Stimulated activated CD8-positive, alpha-beta memory T cell treated with anti-CD3 and anti-CD28 coated beads, Interleukin-12 subunit alpha, Interleukin-12 subunit beta, amount 100 ng/mL, for 1 hour (primary cell): Measurements from ENCODE around the gene SS18L1.
A peak's percentile ranks its signal among the peaks of the same experiment; 100 is the strongest.

Source experiments
- DNase-seq: peaks from one replicate; pipeline ENCODE4 v3.0.0-alpha.2; 2020; ENCODE audit warnings: low read depth

The SS18L1 gene

DNA sequence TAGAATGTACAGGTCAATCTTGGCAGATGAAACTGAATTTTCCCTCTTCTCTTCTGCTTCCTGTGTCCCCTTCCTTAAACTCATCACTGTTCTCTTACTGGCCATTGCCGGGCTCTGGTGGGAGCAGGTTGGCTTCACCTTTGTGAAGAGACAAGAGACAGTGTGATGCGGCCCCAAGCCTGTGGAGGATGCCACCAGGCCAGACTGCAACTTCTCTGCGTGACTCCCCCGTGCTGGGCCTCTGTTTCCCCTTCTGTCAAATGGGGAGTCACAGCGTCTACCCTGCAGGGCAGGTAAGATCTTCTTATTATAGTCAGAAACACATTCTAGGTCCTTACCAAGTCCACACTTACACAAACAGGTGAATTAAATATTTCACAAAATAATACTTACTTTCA, 23.2 kb upstream of the SS18L1 start:
- no peak for DNase-seq

DNA sequence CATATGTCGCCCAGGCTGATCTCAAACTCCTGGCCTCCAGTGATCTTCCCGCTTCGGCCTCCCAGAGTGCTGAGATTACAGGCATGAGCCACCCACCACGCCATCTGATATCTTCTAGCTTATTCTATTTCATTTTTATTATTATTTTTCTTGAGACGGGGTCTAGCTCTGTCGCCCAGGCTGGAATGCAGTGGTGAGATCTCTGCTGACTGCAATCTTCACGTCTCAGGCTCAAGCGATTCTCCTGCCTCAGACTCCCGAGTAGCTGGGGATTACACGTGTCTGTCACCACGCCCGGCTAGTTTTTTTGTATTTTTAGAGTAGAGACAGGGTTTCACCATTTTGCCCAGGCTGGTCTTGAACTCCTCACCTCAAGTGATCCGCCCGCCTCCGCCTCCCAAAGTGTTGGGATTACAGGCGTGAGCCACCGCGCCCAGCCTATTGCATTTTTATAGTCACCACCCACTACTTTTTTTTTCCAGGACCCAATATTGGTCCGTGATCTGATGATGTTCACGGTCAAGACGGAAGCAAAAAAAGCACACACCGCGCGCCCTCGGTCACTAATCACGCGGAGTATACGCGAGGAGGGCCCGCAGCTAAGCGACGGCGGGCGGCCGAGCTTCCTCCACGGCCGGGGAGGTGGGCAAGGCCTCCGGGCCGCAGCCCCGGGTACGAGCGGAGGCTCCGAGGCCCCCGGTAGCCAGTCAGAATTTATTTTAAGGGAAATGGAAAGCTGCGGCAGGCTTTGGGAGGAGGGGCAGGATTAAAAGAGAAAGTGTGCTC, 22.4 kb upstream of the SS18L1 start:
- no peak for DNase-seq

DNA sequence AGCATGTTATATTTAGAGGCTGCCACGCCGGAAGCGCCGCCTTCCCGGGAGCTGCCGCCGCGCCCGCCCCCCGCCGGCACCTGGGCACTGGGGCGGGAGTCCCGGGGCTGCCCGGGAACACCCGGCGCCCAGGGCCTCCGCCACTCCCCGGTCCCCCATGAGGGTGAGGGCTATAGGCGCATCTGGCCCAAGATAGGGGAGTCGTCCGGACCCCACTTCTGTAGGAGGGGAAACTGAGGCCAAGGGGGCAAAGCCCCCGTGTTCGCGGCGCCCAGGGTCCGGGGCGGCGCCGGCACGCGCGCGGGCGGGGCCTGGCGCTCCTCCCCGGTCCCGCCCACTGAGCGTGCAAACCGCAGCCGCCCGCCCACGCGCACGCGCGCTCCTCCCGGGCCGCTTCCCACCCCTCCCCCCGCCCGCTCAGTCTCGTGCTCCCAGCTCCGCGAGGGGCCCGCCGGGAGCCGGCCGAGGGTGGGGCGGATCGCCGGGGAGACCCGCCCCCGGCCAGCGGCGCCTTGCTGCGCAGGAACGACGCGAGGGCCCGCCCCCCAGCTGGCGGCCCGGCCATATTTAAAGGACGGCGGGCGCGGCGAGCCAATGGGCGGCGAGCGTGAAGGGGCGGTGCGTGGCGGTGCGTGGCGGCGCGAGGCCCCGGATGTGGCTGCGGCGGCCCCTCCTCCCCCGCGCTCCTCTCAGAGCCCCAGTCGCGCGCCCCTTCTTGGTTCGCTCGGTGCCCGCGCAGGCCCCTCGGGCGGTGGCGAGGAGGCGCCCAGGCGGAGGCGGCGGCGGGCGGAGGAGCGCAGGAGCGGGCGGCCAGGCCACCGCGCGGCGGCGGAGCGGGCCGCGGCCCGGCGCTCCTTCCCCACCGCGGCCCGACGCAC, 21.6 kb upstream of the SS18L1 start, which contains the start of gene LSM14B:
Gene LSM14B (plus strand): TSS at position 700 of the 878 bp plus-strand sequence. CDS start 192 bp downstream, outside the sequence.
- DNase-seq: peak; percentile 90

DNA sequence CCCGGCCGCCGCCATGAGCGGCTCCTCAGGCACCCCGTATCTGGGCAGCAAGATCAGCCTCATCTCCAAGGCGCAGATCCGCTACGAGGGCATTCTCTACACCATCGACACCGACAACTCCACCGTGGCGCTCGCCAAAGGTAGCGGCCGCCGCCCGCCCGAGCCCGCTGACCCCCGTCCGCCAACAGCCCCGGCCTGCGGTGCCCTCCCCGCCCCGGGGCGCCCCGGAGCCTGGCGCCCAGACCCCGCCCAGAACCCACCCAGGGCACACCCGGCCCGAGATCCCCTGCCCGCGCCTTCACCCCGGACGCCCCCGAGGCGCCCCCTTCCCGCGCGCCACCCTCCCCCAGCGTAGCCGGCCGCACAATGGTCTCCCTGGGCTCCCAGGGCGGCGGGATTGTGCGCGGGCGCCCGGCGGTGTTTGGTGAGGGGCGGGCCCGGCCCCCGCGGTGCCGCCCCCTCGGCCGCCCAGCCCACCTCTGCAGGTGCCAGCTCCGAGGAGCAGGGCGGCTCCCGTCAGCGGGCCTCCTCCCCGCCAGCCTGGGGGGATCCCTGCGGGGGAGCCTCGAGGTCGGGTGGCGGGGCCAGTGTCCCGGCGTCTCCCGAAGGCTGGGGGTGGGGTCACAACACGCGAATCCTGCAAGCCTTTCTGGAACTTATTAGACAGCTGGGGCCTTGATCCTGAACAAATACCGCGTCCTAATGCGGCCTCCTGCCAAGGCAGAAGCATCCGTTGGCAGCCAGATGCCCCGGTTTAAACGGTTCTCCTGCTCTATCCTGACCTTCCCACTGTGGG, 20.7 kb upstream of the SS18L1 start:
- DNase-seq: no peak

DNA sequence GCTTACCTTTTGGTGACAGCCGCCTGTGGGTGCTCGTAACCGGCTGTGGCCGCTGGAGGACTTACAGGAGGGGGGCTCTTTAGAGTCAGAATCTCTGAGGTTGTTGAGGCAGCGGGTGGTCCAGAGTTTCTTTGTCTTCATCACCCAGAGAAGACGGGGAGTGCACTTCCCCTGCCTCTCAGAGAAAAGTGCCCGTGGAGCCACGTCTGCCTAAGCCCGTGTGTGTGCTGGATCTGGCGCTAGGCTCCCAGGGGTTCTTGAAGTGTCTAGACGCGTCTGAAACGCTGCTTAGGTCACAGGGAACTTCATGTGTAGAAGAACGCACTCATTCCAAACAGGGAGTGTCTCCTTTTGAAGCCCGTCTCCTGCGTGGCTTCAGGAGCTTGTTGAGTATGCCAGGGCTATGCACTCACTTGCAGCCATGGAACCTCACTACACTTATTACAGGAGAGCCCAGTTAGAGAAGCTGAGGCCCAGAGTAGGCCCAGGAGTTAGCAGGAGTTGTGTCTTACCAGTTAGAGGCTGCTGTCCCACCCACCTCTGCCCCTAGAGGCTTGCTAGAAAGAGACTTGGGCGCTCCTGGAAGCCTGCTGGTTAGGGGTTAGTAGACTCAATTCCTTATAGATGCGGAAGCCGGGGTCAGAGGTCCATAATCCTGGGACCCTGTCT, 20.0 kb upstream of the SS18L1 start:
- DNase-seq: no peak

DNA sequence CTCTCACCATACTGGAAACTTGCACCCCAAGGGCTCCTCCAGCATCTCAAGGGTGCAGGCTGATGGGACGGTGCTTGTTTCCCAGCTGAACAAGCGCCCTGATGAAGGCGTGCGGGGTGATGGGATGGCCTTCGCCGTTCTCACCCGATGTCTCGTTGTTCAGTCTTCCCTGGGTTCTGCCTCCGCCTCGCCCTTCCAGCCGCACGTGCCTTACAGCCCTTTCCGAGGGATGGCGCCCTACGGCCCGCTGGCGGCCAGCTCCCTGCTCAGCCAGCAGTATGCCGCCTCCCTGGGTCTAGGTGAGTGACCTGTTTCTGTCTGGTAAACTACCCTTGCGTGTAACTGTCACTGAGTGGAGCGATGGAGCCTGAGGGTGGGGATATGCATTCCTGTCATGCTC, 17.4 kb upstream of the SS18L1 start:
- DNase-seq: no peak

DNA sequence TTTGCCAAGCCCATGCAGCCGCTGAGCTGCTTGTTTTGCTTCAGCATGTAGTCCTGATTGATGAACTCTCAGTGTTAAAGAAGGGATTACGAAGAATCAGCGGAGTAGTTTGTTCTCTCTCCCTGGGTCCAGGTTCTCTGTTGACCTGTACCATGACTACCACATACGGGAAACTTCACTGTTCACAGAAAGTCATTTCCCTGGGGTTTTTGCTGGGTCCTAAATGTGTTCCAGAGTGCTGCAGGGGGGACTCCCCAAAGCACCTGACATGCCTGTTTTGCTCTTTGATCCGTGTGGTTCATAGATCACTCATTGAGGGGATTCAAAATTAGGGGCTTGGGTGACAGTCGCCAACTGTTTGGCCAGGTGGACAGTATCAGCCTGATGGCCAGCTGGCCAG, 15.8 kb upstream of the SS18L1 start:
- no peak for DNase-seq

DNA sequence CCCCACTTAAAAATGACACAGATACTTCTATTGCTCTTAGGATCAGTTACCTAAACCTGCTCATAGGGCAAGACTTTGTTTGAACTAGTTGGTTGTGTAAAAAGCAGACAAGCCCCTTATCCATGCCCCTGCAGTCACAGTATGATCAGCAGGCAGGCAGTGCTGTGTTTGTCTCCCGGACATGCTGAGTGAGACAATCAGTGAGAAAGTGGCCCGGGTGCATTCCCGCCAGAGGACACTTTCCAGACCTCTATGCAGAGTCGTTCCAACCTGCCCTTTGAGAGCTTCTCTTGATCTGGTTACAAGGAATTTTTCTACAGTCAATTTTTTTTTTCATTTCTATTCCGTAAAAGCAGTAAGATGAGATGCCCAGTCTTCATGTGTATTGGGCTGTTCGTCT, 15.1 kb upstream of the SS18L1 start:
- DNase-seq: no peak

DNA sequence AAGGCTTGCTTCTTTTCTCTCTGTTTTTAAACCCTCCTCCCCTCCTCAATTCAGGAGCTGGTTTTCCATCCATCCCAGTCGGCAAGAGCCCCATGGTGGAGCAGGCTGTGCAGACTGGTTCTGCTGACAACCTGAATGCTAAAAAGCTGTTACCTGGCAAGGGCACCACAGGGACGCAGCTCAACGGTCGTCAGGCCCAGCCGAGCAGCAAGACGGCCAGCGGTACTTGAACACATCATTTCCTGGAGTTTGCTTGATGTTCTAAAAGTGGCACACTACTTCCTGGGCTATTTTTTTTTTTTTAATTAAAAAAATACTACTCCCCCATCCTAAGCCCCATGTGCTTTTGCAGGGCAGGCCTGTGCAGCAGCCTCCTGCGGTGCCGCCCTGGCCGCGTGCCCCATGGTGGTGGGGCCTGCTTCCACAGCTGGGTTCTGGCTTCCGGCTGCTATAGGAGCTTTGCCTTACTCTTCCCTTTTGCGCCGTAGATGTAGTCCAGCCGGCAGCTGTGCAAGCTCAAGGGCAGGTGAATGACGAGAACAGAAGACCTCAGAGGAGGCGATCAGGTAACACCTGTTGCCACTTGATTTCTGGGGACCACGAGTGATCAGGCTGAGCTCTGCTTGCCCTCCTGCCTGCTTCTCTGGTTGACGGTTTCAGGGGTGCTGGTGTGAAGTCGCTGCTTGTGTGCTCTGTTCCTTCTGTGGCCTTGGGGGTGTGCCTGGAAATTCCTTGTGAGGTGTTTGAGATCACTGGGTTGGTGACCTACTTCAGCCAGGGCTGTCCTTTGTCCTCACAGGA, 13.6 kb upstream of the SS18L1 start:
- no peak for DNase-seq

DNA sequence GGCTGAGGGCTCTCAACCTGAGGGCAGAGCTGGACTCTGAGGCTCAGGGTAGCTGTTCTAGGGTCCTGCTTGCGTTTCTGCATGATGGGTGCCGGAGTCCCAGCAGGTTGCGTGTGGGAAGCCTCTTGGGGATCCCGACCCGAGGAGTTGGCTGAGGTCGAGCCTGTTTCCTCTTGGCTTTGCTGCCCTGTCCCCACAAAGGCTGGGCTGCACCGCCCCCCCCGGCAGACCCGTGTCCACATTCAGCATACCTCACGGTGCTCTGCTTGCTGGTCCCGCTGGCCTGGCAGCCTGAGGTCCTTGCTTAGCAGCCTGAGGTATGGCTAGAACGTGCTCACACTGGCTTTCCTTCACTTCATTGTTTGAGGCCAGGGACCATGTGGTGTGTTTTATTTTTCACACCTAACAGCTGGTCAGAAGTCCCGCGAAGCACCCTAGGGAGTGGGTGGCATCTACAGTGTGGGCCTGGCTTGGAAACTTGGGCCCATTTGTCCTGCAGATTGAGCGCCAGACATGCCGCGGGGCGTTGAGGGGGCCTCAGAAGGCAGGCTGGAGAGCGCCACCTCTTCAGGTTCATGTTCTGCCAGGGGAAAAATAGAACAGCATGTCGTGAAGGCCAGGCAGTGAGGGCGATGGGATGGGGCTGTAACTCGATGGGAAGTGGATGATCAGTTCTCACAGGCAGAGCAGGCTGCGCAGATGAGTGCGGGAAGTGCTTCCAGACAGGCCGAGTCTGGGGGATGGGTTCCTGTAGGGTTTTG, 11.8 kb upstream of the SS18L1 start:
- DNase-seq: no peak

DNA sequence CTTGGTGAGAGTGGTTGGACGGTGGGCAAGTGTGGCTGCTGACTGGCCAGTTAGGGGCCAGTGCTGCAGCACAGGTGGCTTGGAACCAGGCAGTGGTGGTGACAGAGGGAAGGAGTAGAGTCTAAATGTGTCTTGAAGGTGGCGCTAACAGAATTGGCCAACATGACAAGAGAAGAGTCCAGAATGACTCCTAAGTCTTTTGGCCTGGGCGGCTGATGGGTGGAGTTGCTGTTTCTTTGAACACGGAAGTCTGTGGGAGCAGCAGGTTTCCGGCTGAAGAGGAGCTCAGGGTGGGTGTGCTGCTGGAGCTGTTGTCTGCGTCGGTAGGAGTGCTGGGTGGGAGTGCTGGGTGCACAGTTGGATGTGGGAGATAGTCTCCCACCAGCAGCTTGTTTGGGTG, 11.1 kb upstream of the SS18L1 start:
- no peak for DNase-seq

DNA sequence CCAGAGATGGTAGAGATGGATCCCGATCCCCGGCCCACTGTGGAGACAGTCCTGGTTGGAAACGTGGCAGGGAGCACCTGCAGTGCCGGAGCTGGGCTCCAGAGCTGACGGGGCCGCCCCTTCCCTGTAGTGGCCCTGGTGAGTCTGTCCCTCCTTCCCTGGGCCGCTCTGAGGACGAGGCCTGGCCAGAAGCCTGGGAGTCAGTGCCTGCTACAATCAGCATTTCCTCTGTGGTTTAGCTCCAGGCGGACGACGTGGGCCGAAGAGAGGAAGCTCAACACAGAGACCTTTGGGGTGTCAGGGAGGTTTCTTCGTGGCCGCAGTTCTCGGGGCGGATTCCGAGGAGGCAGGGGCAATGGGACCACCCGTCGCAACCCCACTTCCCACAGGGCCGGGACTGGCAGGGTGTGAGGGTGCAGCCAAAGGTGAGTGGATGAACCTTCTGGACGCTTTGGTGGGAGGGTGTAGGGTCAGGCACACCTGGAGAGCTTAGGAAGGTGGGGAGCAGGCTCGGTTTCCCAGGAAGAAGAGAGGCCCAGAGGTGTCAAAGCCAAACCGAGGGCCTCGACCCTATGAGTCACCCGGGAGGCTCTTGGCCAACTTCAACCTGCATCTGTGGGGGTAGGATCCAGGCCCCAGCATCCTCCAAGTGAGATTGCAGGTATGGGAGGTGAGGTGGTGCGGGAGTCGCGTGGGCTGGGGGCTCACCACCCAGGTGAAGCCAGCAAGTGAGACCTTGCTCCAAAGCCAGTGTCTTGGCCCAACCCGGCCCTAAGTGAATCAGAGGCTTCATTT, 10.3 kb upstream of the SS18L1 start:
- DNase-seq: no peak

DNA sequence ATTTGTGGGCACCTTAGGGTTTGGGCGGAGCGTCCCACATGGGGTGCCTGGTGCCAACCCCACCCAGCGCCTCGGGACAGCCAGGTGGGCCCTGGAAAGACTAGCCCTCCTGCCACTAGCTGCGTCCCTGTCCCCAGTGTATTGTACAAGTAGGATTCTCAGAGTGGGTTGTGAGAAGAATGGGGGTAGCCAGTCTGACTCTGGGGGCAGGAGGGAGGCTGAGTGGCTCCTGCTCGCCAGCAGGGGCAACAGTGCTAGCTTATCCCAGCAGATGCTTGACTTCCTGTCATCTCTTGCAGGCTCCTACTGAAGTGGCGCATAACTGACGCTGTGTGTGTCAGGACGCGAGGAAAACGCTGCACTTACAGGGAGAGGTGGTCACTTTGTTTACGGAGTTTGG, 9.7 kb upstream of the SS18L1 start:
- DNase-seq: no peak

DNA sequence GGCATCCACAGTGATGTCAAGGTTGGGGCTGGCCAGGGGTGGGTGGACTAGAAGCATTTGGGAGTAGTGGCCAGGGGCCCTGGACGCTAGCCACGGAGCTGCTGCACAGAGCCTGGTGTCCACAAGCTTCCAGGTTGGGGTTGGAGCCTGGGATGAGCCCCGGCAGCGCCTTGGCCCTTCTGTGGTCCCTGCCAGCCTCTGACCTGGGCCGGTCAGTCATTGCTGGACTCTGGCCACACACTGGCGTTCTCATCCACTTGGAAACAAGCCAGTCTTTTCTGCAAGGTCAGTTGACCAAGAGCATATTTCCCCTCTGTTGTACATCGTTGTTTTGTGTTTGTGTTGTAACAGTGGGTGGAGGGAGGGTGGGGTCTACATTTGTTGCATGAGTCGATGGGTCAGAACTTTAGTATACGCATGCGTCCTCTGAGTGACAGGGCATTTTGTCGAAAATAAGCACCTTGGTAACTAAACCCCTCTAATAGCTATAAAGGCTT, 8.8 kb upstream of the SS18L1 start:
- no peak for DNase-seq

DNA sequence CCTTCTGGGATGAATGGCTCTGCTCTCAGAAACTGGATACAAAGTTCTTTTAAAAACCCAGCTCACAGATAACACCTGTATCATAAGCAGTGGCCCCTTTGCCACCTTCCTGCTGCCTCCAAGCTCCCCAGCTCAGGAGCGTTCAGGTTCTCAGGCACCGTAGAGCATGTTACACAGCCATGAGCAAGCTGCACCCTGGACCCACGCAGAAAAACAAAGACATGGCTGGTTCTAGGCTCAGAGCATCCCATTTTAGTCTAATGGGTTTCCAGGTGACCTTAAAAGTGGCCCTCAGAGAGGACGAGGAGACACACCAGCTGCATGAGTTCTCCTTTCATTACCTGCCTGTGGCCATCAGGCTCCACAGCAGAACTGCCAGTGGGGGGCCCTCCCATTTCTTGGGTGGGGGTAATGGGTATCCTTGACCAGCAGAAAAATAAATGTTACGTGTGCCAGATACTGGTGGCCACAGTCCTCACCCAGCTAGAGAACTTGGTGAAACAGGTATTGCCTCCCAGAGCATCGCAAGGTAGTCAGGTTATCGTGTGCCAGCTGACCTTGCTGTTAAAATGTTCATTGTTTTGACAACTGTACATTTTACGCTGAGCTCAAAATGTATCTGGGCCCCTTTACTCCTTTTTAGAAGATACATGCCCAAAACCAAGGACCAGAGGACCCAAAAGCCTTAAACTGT, 7.8 kb upstream of the SS18L1 start:
- no peak for DNase-seq

DNA sequence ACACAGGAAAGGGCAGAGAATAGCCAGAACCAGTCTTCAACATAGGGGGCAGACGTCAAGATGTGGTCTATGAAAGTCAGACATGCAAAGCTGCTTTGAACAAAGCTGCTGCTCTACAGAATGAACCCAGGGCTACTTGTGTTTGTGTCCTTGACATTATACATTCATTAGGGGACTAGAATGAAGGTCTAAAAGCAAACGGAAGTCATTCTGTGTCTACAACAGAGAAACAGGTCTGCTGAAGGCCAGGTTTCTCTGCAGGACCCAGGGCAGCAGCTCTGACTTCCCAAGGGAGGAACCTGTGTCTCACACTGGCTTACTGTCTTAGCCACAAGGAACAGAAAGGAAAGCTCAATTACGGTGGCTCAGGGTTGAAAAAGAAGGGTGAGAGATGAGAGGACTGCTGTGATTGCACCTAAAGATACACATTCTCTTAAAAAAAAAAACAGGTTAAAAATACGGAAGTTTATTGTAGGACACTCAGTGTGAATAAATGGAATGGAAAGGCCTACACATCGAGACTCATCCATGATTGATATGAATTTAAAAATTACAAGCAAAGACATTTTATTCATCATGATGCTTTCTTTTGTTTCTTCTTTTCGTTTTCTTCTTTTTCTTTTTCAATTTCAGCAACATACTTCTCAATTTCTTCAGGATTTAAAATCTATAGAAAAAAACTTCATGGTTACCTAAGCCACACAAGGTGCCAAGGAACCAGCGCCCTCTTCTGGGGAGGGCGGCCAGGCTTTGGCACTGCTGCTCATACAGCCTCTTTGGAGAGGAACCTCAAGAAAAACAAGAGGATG, 7.1 kb upstream of the SS18L1 start:
- DNase-seq: peak; percentile 54

DNA sequence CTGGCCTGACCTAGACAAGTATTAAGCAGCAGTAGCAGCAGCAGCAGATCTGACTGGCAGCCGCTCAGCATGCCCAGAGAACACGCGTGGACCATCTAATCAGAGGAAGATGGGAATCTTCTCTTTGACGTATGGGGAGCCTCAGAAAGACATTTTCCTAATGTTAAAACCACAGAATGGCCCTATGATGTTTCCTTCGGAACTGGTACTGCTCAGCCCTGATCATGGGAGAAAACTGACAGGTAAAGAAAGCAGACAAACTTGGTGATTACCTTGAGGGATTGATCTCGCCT, 6.5 kb upstream of the SS18L1 start:
- no peak for DNase-seq
